Aorta (tissue), 5 donors: Measurements from ENCODE around the gene NHERF2. TPM values are rescaled to one million over a fixed set of nuclear protein-coding genes. Genes with fewer than 3 reads are reported as not detected.
"Not testable (repeated sequence)": the region's sequence is repeated elsewhere in the genome, so short reads cannot be mapped to it uniquely, and the experiment has no call there.

Experiments used
- ATAC-seq: fragments of 200-7000 bp; cut with Tn5 transposase; one replicate; pipeline ENCODE4 v1.9.1; 2022; ENCODE audit warnings: moderate library complexity; ENCODE audit not compliant: low FRiP score
- DNase-seq, 2 donors: peaks; one replicate each; pipeline ENCODE4 v3.0.0-alpha.2; 2020
- H3K27ac ChIP-seq, 2 donors: one replicate each; pipeline ENCODE4 v1.5.1; 2013; ENCODE audit warnings: low read length in 2 of 2, mild to moderate bottlenecking in 2 of 2, moderate library complexity in 2 of 2, control low read depth in 1 of 2, inconsistent platforms in 1 of 2, low read depth in 1 of 2
- H3K27me3 ChIP-seq, 2 donors: one replicate each; pipeline ENCODE4 v1.6.1; 2013; ENCODE audit warnings: control low read depth in 1 of 2, low read length in 1 of 2, mild to moderate bottlenecking in 1 of 2, moderate library complexity in 1 of 2; ENCODE audit not compliant: insufficient read depth in 2 of 2, control insufficient read depth in 1 of 2
- H3K36me3 ChIP-seq, 2 donors: one replicate each; pipeline ENCODE4 v1.6.1; 2013; ENCODE audit warnings: control low read depth in 1 of 2, low read length in 1 of 2, mild to moderate bottlenecking in 1 of 2; ENCODE audit not compliant: insufficient read depth in 2 of 2, control insufficient read depth in 1 of 2
- H3K4me1 ChIP-seq, 2 donors: one replicate each; pipeline ENCODE4 v1.6.1; 2013; ENCODE audit warnings: low read length in 2 of 2, control low read depth in 1 of 2, mild to moderate bottlenecking in 1 of 2, moderate library complexity in 1 of 2; ENCODE audit not compliant: insufficient read depth in 2 of 2, control insufficient read depth in 1 of 2
- H3K4me3 ChIP-seq, 2 donors: one replicate each; pipeline ENCODE4 v1.5.1; 2013; ENCODE audit warnings: low read length in 2 of 2, control low read depth in 1 of 2, mild to moderate bottlenecking in 1 of 2
- H3K9me3 ChIP-seq: one replicate; pipeline ENCODE4 v1.6.1; 2013; ENCODE audit warnings: mild to moderate bottlenecking, low read length; ENCODE audit not compliant: control insufficient read depth
- WGBS, 2 donors: extraction: QIAGEN DNeasy Blood & Tissue Kit; methylation state at CpG; one replicate each; pipeline ENCODE4 v1.1.7; 2013; 5-methylcytosine and 5-hydroxymethylcytosine counted together
- intact Hi-C, 2 donors: fragments of 100-400 bp; cut with DNase I; formaldehyde crosslinking; loops; one replicate each; pipeline versions ENCODE4 v1.14.2 to v1.15.0; 2022
- polyA plus RNA-seq, 2 donors: library from polyadenylated mRNA; stranded (reverse); fragments of 200-250 nt; gene quantifications; one replicate each; pipeline ENCODE4 v1.2.3, GENCODE V29; 2013
- total RNA-seq, 2 donors: library from RNA; stranded (reverse); fragmentation: NEBNext Ultra II Directional; extraction: Animal tissue kit (Norgen Biotek cat#: 25700); gene quantifications; one replicate each; pipeline ENCODE4 v1.2.1, GENCODE V29; 2021
- donor health status: healthy with polysubstance abuse.
- donor health status: Bipolar disorder and iron deficiency.
- donor health status: DM: no; HTN: no; CAD: no.
- donor health status: DM: no; HTN: no; CAD: no.
- donor health status: DM: yes; HTN: yes; CAD: no.

Gene NHERF2
- total and polyA plus RNA-seq, 4 donors = 81.8 to 133 (median 114) TPM

DNA sequence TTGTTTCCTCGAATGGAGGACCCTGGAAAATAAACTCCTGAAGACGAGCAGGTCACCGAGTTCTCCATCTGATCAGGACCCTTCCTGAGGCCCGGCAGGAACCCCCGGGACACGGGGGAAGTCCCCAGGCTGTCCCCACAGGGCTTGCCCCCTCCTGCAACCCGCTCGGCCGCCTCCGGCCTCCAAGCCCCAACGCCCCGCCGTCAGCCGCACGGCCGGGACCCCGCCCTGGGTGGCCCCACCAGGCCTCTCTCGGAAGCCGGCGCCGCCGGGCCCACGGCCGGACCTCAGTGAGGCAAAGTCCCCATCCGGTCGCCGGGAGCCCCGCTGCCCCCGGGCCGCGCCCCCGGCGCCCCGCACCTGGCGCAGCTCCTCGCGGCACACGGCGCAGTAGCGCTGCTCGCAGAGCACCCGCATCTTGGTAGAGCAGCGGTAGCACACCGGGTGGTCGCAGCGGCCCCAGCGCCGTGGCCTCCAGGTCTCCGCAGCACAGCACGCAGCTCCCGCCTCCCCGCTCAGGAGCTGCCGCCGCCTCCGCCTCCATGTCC is 17.5 kb upstream of the NHERF2 start:
- ATAC-seq (no peak), DNase-seq (no peak)
- Histone ChIP-seq H3K36me3 (no peaks in the 10 kb centered on the region), H3K4me3 (peak overlapping the region; percentile 80 to 94), H3K9me3 (no peaks in the 10 kb centered on the region), H3K27me3 (no peaks in the 10 kb centered on the region), H3K4me1 (no peaks in the 10 kb centered on the region), H3K27ac (peak overlapping the region in 1 of 2 donors; percentile 49)
- 1% methylated on average over 36 to 55 of the region's 55 CpGs for WGBS, 2 donors
- intact Hi-C loops = no loop called here

DNA sequence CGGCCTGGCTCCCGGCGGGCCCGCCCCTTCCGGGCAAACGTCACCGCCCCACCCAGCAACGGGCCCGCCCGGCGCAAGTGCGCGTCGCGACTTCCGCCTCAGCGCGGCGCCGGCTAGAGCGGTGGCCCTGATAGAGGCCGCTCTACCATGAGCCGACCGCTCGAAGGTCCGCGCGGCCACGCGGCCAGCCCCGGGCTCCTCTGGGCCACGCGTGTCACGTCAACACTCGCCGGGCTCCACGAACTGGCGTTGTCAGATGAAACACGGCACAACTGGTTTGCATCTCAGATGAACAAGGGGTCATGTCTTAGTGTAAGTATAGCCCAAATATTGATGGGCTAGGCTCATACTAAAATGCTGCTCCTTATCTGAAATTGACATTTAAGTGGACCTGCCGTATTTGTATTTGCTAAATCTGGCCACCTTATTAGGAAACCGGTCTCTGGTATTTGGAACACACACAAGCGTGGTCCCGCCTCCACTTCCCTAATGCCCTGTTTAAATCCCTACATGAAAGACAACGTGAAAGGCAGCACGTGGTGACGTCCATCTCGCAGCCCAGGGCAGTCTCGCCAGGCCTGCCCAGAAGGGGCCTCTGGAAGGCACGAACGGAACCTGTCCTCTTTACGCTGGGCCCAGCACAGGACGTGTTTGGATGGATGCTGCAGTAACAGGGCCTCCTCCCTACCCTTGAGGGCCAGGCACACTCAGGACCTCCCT is 16.8 kb upstream of the NHERF2 start, which contains the start of gene ZNF598:
Gene ZNF598, minus strand, starts transcription at position 31 of the 720 bp plus-strand sequence.
- Histone ChIP-seq H3K36me3 (no peaks in the 10 kb centered on the region), H3K4me3 (peak within 1 kb of the TSS; percentile 80 to 94), H3K4me1 (no peaks in the 10 kb centered on the region), H3K27me3 (no peaks in the 10 kb centered on the region), H3K27ac (peak within 1 kb of the TSS in 1 of 2 donors; percentile 49), H3K9me3 (no peaks in the 10 kb centered on the region)
- 1% methylated on average over 41 to 52 of the region's 52 CpGs for WGBS, 2 donors
- intact Hi-C loops = no loop called here
- DNase-seq (peak; percentile 89 to 94), ATAC-seq (peak; percentile 95)

DNA sequence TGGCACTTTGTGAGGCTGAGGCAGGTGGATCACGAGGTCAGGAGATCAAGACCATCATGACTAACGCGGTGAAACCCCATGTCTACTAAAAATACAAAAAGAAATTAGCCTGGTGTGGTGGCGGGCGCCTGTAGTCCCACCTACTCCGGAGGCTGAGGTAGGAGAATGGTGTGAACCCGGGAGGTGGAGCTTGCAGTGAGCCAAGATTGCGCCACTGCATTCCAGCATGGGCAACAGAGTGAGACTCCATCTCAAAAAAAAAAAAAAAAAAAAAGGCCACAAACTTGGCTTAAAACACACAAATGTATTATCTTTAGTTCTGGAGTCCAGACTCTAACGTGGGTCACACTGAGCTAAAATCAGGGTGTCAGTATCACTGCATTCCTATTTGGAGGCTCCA is 15.0 kb upstream of the NHERF2 start:
- ATAC-seq, H3K9me3 ChIP-seq, H3K27ac ChIP-seq, H3K27me3 ChIP-seq, H3K4me1 ChIP-seq, H3K4me3 ChIP-seq, intact Hi-C loops, DNase-seq, H3K36me3 ChIP-seq: not testable (repeated sequence)
- 91 to 92% methylated on average over 9 of the region's 9 CpGs for WGBS, 2 donors

DNA sequence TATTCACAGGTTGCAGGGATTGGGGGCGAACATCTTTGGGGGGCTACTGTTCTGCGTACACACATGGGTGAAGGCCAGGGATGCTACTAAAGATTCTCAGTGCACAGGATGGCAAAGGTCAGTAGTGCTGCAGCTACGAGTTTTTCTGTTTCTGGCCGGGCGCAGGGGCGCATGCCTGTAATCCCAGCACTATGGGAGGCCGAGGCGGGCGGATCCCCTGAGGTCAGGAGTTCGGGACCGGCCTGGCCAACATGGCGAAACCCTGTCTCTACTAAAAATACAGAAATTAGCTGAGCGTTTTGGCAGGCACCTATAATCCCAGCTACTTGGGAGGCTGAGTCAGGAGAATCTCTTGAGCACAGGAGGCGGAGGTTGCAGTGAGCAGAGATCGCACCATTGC is 13.2 kb upstream of the NHERF2 start:
- H3K4me1 ChIP-seq = no peaks in the 10 kb centered on the region
- H3K9me3 ChIP-seq = no peaks in the 10 kb centered on the region
- no peaks in the 10 kb centered on the region for H3K36me3 ChIP-seq
- H3K27ac ChIP-seq = no peak overlapping the region
- WGBS, 2 donors = 91 to 92% methylated on average over 15 of the region's 15 CpGs
- no peak for ATAC-seq
- DNase-seq = no peak
- H3K4me3 ChIP-seq = no peak overlapping the region
- H3K27me3 ChIP-seq = no peaks in the 10 kb centered on the region
- intact Hi-C loops = no loop called here

DNA sequence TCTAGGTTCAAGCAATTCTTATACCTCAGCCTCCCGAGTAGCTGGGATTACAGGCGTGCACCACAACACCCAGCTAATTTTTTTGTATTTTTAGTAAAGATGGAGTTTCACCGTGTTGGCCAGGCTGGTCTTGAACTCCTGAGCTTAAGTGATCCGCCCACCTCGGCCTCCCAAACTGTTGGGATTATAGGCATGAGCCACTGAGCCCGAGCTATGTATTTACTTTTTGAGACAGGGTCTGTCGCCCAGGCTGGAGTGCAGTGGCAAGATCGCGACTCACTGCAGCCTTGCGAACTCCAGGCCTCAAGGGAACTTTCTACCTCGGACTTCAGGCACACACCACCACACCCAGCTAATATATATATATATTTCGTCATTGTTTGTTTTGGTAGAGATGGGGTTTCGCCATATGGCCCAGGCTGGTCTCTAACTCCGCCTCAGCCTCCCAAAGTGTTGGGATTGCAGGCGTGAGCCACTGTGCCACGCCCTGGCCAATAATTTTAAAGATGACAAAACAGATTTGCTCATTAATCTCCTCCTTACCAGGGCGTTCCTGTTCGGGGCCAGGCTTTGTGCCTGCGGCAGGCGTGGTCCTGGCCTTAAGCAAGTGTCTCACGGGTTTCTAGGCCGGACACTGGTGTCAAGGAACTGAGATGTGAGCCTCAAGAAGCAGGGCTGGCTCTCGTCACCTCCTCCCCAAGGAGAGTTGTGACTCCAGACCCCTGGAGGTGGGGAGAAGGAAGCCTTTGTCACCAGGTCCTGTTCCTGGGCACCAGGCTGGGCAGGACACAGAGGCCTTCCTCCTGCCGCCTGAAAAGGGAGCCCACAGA is 11.4 kb upstream of the NHERF2 start:
- intact Hi-C loops = no loop called here
- Histone ChIP-seq H3K9me3 (no peaks in the 10 kb centered on the region), H3K27ac (no peak overlapping the region), H3K27me3 (no peaks in the 10 kb centered on the region), H3K4me3 (no peak overlapping the region), H3K36me3 (no peaks in the 10 kb centered on the region), H3K4me1 (no peaks in the 10 kb centered on the region)
- ATAC-seq = no peak
- DNase-seq = no peak
- WGBS, 2 donors = 87 to 89% methylated on average over 24 of the region's 24 CpGs

DNA sequence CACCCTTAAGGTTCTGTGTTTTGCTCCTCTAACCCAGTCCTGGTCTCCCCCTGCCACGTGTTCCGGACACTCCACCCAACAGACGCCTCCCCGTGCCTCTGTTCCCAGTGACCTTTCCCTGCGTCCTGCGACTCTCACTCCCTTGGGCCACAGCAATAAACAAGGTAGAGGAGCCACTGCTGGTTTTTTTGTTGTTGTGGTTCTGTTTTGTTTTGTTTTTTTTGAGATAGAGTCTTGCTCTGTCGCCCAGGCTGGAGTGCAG is 10.8 kb upstream of the NHERF2 start:
- DNase-seq (no peak), ATAC-seq (no peak)
- Histone ChIP-seq H3K4me3 (no peak overlapping the region), H3K9me3 (no peaks in the 10 kb centered on the region), H3K4me1 (no peaks in the 10 kb centered on the region), H3K27me3 (no peaks in the 10 kb centered on the region), H3K36me3 (no peaks in the 10 kb centered on the region), H3K27ac (no peak overlapping the region)
- WGBS, 2 donors = 88% methylated on average over 5 to 7 of the region's 7 CpGs
- intact Hi-C loops = no loop called here

DNA sequence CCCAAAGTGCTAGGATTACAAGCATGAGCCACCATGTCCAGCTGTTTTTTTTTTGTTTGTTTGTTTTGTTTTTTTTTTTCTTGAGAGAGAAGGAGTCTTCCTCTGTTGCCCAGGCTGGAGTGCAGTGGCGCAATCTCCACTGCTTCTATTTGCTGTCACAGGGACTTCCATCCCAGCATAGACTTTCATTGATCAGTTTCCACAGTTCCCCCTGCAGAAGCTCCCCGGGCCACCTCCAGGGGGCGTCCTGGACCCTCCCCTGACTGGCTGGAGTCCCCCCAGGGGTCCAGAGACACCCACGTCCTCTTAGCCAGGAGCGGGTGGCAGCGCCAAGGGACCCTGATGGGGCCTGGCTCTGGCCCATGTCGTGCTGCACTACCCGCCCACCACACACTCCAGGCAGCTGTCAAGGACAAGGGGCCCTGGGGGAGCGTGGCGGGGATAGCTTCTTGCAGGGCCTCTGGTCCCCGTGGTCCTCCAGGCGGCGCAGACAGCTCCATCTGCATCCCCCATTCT is 10.2 kb upstream of the NHERF2 start:
- H3K36me3 ChIP-seq = no peaks in the 10 kb centered on the region
- ATAC-seq = no peak
- H3K27me3 ChIP-seq = no peaks in the 10 kb centered on the region
- intact Hi-C loops = no loop called here
- no peaks in the 10 kb centered on the region for H3K9me3 ChIP-seq
- no peaks in the 10 kb centered on the region for H3K4me1 ChIP-seq
- H3K27ac ChIP-seq = no peak overlapping the region
- H3K4me3 ChIP-seq = no peak overlapping the region
- no peak for DNase-seq
- 29 to 30% methylated on average over 13 of the region's 13 CpGs for WGBS, 2 donors

DNA sequence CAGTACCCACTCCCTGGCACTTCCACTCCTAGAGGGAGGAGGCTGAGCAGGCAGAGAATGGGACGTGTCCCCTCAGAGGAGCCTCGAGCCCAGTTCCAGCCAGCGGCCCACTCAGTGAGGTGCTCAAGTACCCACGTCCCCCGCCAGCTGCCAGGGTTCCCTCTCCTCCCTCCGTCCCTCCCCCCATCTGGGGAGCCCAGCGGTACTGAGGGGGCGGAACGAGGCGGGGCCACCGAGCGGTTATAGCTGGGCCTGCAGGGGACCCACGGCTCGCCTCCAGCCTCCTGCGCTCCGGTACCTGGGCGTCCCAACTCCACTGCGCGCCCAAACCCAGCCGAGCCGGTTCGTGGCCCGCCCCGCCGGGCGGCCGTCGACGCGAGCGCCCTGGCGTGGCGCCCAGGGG is 7.2 kb upstream of the NHERF2 start, which contains the start of gene NPW:
Gene NPW, plus strand, starts transcription at position 268 of the 403 bp plus-strand sequence.
- H3K4me1 ChIP-seq = no peaks in the 10 kb centered on the region
- intact Hi-C loops = no loop called here
- no peaks in the 10 kb centered on the region for H3K36me3 ChIP-seq
- H3K9me3 ChIP-seq = no peaks in the 10 kb centered on the region
- ATAC-seq (no peak), DNase-seq (no peak)
- 3% methylated on average over 21 to 33 of the region's 33 CpGs for WGBS, 2 donors
- H3K27ac ChIP-seq = no peak within 1 kb of the TSS
- H3K4me3 ChIP-seq = no peak within 1 kb of the TSS
- no peaks in the 10 kb centered on the region for H3K27me3 ChIP-seq
